Measurements from ENCODE around the gene EZH1.

EZH1 gene

GRCh38 chr17:42682722-42683403 is 62.0 kb downstream of the EZH1 start:
- H3K36me3 ChIP-seq (replicated peaks in 1 of 2; ENCODE audit: control insufficient read depth in 2 of 2, insufficient read depth in 2 of 2, low read length in 2 of 2), result peaks cover 18 to 39% of the 10 kb centered on the region in 2 donors
- H4K8ac ChIP-seq (ENCODE audit: low read depth, low read length), result no peak overlapping the region
- H3K4me2 ChIP-seq (ENCODE audit: insufficient read depth, low read length, poor library complexity, severe bottlenecking), result peak overlapping the region; percentile 92
- peak overlapping the region; percentile 75 for H2BK120ac ChIP-seq (ENCODE audit: low read depth, low read length)
- peak overlapping the region; percentile 80 to 85 for H3K4me3 ChIP-seq (ENCODE audit: low read length in 2 of 2)
- H2BK15ac ChIP-seq (ENCODE audit: low read length), result peak overlapping the region; percentile 100
- peaks cover 0 to 6% (median 0%) of the 10 kb centered on the region in 3 experiments for H3K27me3 ChIP-seq (ENCODE audit: control insufficient read depth in 3 of 3, insufficient read depth in 3 of 3, low read depth in 1 of 3, low read length in 3 of 3)
- peak overlapping the region; percentile 60 for H2BK12ac ChIP-seq (ENCODE audit: low read length)
- peak overlapping the region; percentile 92 for H3K14ac ChIP-seq (ENCODE audit: low read length)
- peak overlapping the region; percentile 94 for H2BK5ac ChIP-seq (ENCODE audit: low read length)
- H2AFZ ChIP-seq (ENCODE audit: low read length), result peak overlapping the region; percentile 95
- H3K27ac ChIP-seq (replicated peaks; ENCODE audit: low read length), result peak overlapping the region; percentile 79
- WGBS, 2 donors (ENCODE audit: extremely low coverage in 2 of 2, insufficient read length in 2 of 2, insufficient replicate concordance in 1 of 2), result no CpG with 5 or more reads among the region's 34 CpGs
- no peak overlapping the region for H4K91ac ChIP-seq (ENCODE audit: low read depth, low read length, poor library complexity)
- H3K18ac ChIP-seq (ENCODE audit: low read length), result peak overlapping the region; percentile 99
- H3K4ac ChIP-seq (ENCODE audit: low read length), result no peak overlapping the region
- DNase-seq (ENCODE audit: low spot score), result no peak
- no peak overlapping the region for H3K23ac ChIP-seq (ENCODE audit: low read depth, low read length, poor library complexity)
- peak overlapping the region; percentile 91 for H2AK5ac ChIP-seq (ENCODE audit: low read depth, low read length)
- H3K9ac ChIP-seq (ENCODE audit: low read depth, low read length, poor library complexity), result peak overlapping the region; percentile 85
- no peaks in the 10 kb centered on the region for H3K9me3 ChIP-seq (replicated peaks in 1 of 2; ENCODE audit: control insufficient read depth in 2 of 2, insufficient read depth in 1 of 2, low read depth in 1 of 2, low read length in 2 of 2)
- H3K79me1 ChIP-seq (ENCODE audit: low read depth, low read length), result peaks cover 1% of the 10 kb centered on the region
- H3K4me1 ChIP-seq (ENCODE audit: control insufficient read depth in 2 of 2, insufficient read depth in 1 of 2, low read depth in 1 of 2, low read length in 2 of 2), result peaks cover 15 to 24% of the 10 kb centered on the region in 2 donors

- H3K27ac ChIP-seq (replicated peaks; ENCODE audit: low read length), result peak within 1 kb of the TSS; percentile 79
- H2BK5ac ChIP-seq (ENCODE audit: low read length), result peak within 1 kb of the TSS; percentile 94
- no peak within 1 kb of the TSS for H3K4ac ChIP-seq (ENCODE audit: low read length)
- no peaks in the 10 kb centered on the region for H3K9me3 ChIP-seq (replicated peaks in 1 of 2; ENCODE audit: control insufficient read depth in 2 of 2, insufficient read depth in 1 of 2, low read depth in 1 of 2, low read length in 2 of 2)
- no peak within 1 kb of the TSS for H4K8ac ChIP-seq (ENCODE audit: low read depth, low read length)
- H3K4me2 ChIP-seq (ENCODE audit: insufficient read depth, low read length, poor library complexity, severe bottlenecking), result peak within 1 kb of the TSS; percentile 92
- H2BK15ac ChIP-seq (ENCODE audit: low read length), result peak within 1 kb of the TSS; percentile 100
- H3K4me3 ChIP-seq (ENCODE audit: low read length in 2 of 2), result peak within 1 kb of the TSS; percentile 80 to 85
- DNase-seq (ENCODE audit: low spot score), result peak; percentile 66
- 100% methylated on average over 1 of the region's 22 CpGs; no CpG with 5 or more reads in 1 of the 2 donors for WGBS, 2 donors (ENCODE audit: extremely low coverage in 2 of 2, insufficient read length in 2 of 2, insufficient replicate concordance in 1 of 2)
- no peak within 1 kb of the TSS for H4K91ac ChIP-seq (ENCODE audit: low read depth, low read length, poor library complexity)
- H2BK12ac ChIP-seq (ENCODE audit: low read length), result peak within 1 kb of the TSS; percentile 60
- peaks cover 1% of the 10 kb centered on the region for H3K79me1 ChIP-seq (ENCODE audit: low read depth, low read length)
- H3K36me3 ChIP-seq (replicated peaks in 1 of 2; ENCODE audit: control insufficient read depth in 2 of 2, insufficient read depth in 2 of 2, low read length in 2 of 2), result peaks cover 14 to 32% of the 10 kb centered on the region in 2 donors
- H3K14ac ChIP-seq (ENCODE audit: low read length), result peak within 1 kb of the TSS; percentile 92
- H3K9ac ChIP-seq (ENCODE audit: low read depth, low read length, poor library complexity), result peak within 1 kb of the TSS; percentile 85
- H2AK5ac ChIP-seq (ENCODE audit: low read depth, low read length), result peak within 1 kb of the TSS; percentile 91
- peak within 1 kb of the TSS; percentile 44 for H3K23ac ChIP-seq (ENCODE audit: low read depth, low read length, poor library complexity)
- peak within 1 kb of the TSS; percentile 96 for H2BK120ac ChIP-seq (ENCODE audit: low read depth, low read length)
- peak within 1 kb of the TSS; percentile 95 for H2AFZ ChIP-seq (ENCODE audit: low read length)
- H3K27me3 ChIP-seq (ENCODE audit: control insufficient read depth in 3 of 3, insufficient read depth in 3 of 3, low read depth in 1 of 3, low read length in 3 of 3), result peaks cover 0 to 6% (median 0%) of the 10 kb centered on the region in 3 experiments
- peaks cover 21 to 29% of the 10 kb centered on the region in 2 donors for H3K4me1 ChIP-seq (ENCODE audit: control insufficient read depth in 2 of 2, insufficient read depth in 1 of 2, low read depth in 1 of 2, low read length in 2 of 2)
- H3K18ac ChIP-seq (ENCODE audit: low read length), result peak within 1 kb of the TSS; percentile 99
Measured at GRCh38 chr17:42681976-42682721, 62.7 kb downstream of the EZH1 start, which contains the start of gene CNTNAP1. CNTNAP1 (plus strand) TSS chr17:42682531; CDS start chr17:42682830, 299 bp downstream.

GRCh38 chr17:42680331-42680808 is 64.5 kb downstream of the EZH1 start:
- peak overlapping the region; percentile 99 for H3K4ac ChIP-seq (ENCODE audit: low read length)
- peak overlapping the region; percentile 94 for H3K23ac ChIP-seq (ENCODE audit: low read depth, low read length, poor library complexity)
- peaks cover 25 to 34% of the 10 kb centered on the region in 2 donors for H3K4me1 ChIP-seq (ENCODE audit: control insufficient read depth in 2 of 2, insufficient read depth in 1 of 2, low read depth in 1 of 2, low read length in 2 of 2)
- peak overlapping the region; percentile 99 for H2BK120ac ChIP-seq (ENCODE audit: low read depth, low read length)
- H4K8ac ChIP-seq (ENCODE audit: low read depth, low read length), result peak overlapping the region; percentile 100
- WGBS, 2 donors (ENCODE audit: extremely low coverage in 2 of 2, insufficient read length in 2 of 2, insufficient replicate concordance in 1 of 2), result no CpG with 5 or more reads among the region's 20 CpGs
- H3K4me2 ChIP-seq (ENCODE audit: insufficient read depth, low read length, poor library complexity, severe bottlenecking), result no peak overlapping the region
- H4K91ac ChIP-seq (ENCODE audit: low read depth, low read length, poor library complexity), result no peak overlapping the region
- H3K9me3 ChIP-seq (replicated peaks in 1 of 2; ENCODE audit: control insufficient read depth in 2 of 2, insufficient read depth in 1 of 2, low read depth in 1 of 2, low read length in 2 of 2), result no peaks in the 10 kb centered on the region
- peak overlapping the region; percentile 99 for H2AK5ac ChIP-seq (ENCODE audit: low read depth, low read length)
- H2BK15ac ChIP-seq (ENCODE audit: low read length), result peak overlapping the region; percentile 100
- DNase-seq (ENCODE audit: low spot score), result no peak
- H3K14ac ChIP-seq (ENCODE audit: low read length), result peak overlapping the region; percentile 79
- H2BK5ac ChIP-seq (ENCODE audit: low read length), result peak overlapping the region; percentile 98
- H3K36me3 ChIP-seq (replicated peaks in 1 of 2; ENCODE audit: control insufficient read depth in 2 of 2, insufficient read depth in 2 of 2, low read length in 2 of 2), result peaks cover 6 to 14% of the 10 kb centered on the region in 2 donors
- peak overlapping the region; percentile 92 for H2AFZ ChIP-seq (ENCODE audit: low read length)
- H3K79me1 ChIP-seq (ENCODE audit: low read depth, low read length), result peaks cover 11% of the 10 kb centered on the region
- H3K27ac ChIP-seq (replicated peaks; ENCODE audit: low read length), result no peak overlapping the region
- no peak overlapping the region for H3K9ac ChIP-seq (ENCODE audit: low read depth, low read length, poor library complexity)
- H3K4me3 ChIP-seq (ENCODE audit: low read length in 2 of 2), result peak overlapping the region in 1 of 2 donors; percentile 54
- peak overlapping the region; percentile 99 for H3K18ac ChIP-seq (ENCODE audit: low read length)
- H3K27me3 ChIP-seq (ENCODE audit: control insufficient read depth in 3 of 3, insufficient read depth in 3 of 3, low read depth in 1 of 3, low read length in 3 of 3), result peaks cover 0 to 16% (median 5%) of the 10 kb centered on the region in 3 experiments
- peak overlapping the region; percentile 100 for H2BK12ac ChIP-seq (ENCODE audit: low read length)
